HepG2 (cell line): Measurements from ENCODE around the gene YIPF2. TPM values are rescaled to one million over a fixed set of nuclear protein-coding genes. Genes with fewer than 3 reads are reported as not detected.

Source experiments
- ATAC-seq: fragments of 200-7000 bp; cut with Tn5 transposase; 3 replicates; pipeline ENCODE4 v1.9.1; 2020; ENCODE audit warnings: mild to moderate bottlenecking, moderate library complexity
- BruUV-seq: library from RNA; stranded (reverse); fragments of 400-500 nt; replicated peaks from 2 replicates; lab custom pipeline; 2021; lab: Mats Ljungman, UMichigan
- CTCF ChIA-PET: fragments of 300-600 bp; formaldehyde crosslinking; extraction: SDS; loops from one replicate; lab custom pipeline; 2021; ENCODE audit warnings: low total read pairs, inconsistent platforms, low intra/inter-chr PET ratio; lab: Yijun Ruan, JAX
- POLR2A ChIA-PET: fragments of 350-600 bp; sonication (Branson Sonifier 250); formaldehyde crosslinking; loops from one replicate; lab custom pipeline; 2020; ENCODE audit warnings: antibody characterized with exemption, inconsistent platforms; lab: Yijun Ruan, JAX
- DNase-seq: peaks from one replicate; pipeline ENCODE4 v3.0.0-alpha.2; 2015; ENCODE audit warnings: low spot score
- FAIRE-seq: peaks from 3 replicates; lab custom pipeline; 2011; peaks lifted over from hg19 to GRCh38; lab: Jason Lieb, UNC
- H2AFZ ChIP-seq: one replicate; pipeline ENCODE4 v1.6.1; 2011; ENCODE audit warnings: low read length, inconsistent platforms
- H3K27ac ChIP-seq: fragments of 300-600 bp; 3 replicates; pipeline ENCODE4 v1.8.0; 2011; ENCODE audit warnings: mixed run types, mild to moderate bottlenecking, mixed read lengths, low read length, inconsistent platforms; ENCODE audit not compliant: insufficient read depth; ENCODE audit errors: extremely low read length
- H3K27me3 ChIP-seq, 2 experiments: fragments of 200-600 bp in 1 of 2; 2 replicates in 1 of 2; 3 replicates in 1 of 2; pipeline versions ENCODE4 v1.6.0 to v1.8.0; 2011; ENCODE audit warnings: low read length in 2 of 2, mild to moderate bottlenecking in 2 of 2, moderate library complexity in 2 of 2, inconsistent platforms in 1 of 2; ENCODE audit not compliant: insufficient read depth in 2 of 2, control insufficient read depth in 1 of 2
- H3K36me3 ChIP-seq, 2 experiments: fragments of 200-600 bp in 1 of 2; replicated peaks in 1 of 2; 2 replicates in 1 of 2; 3 replicates in 1 of 2; pipeline versions ENCODE4 v1.5.1 to v1.8.0; 2011; ENCODE audit warnings: low read length in 2 of 2, inconsistent platforms in 1 of 2; ENCODE audit not compliant: insufficient read depth in 2 of 2, control insufficient read depth in 1 of 2
- H3K4me1 ChIP-seq: 2 replicates; pipeline ENCODE4 v1.5.1; 2012; ENCODE audit warnings: low read length, inconsistent platforms; ENCODE audit not compliant: insufficient read depth
- H3K4me2 ChIP-seq: 2 replicates; pipeline ENCODE4 v1.6.0; 2011; ENCODE audit warnings: low read depth, low read length, inconsistent platforms
- H3K4me3 ChIP-seq, 3 experiments: fragments of 200-600 bp in 1 of 3; sonication (generic), shearing (Covaris generic) in 1 of 3; replicated peaks in 1 of 3; 2 replicates each; pipeline ENCODE4 v1.5.1; 2011 to 2016; ENCODE audit warnings: low read length in 3 of 3, inconsistent platforms in 2 of 3, low read depth in 2 of 3, mild to moderate bottlenecking in 2 of 3, control low read depth in 1 of 3, mixed read lengths in 1 of 3; ENCODE audit not compliant: insufficient read depth in 1 of 3
- H3K79me2 ChIP-seq: one replicate; pipeline ENCODE4 v1.6.1; 2011; ENCODE audit warnings: low read length, inconsistent platforms; ENCODE audit not compliant: insufficient read depth
- H3K9ac ChIP-seq: 2 replicates; pipeline ENCODE4 v1.6.0; 2011; ENCODE audit warnings: mild to moderate bottlenecking, low read depth, low read length, inconsistent platforms; ENCODE audit not compliant: insufficient read depth
- H3K9me3 ChIP-seq: 2 replicates; pipeline ENCODE4 v1.5.1; 2012; ENCODE audit warnings: mild to moderate bottlenecking, low read length
- H4K20me1 ChIP-seq: 2 replicates; pipeline ENCODE4 v1.6.0; 2011; ENCODE audit warnings: inconsistent platforms, mild to moderate bottlenecking, low read length, moderate library complexity; ENCODE audit not compliant: insufficient read depth
- NONO ChIP-seq, 2 experiments: fragments of 450-650 bp in 1 of 2; sonication (generic) in 1 of 2; formaldehyde crosslinking in 1 of 2; IDR thresholded peaks in 1 of 2; conservative IDR thresholded peaks in 1 of 2; 2 replicates each; pipeline versions ENCODE4 v1.6.1 to v1.8.0; 2017 to 2022; ENCODE audit warnings: mild to moderate bottlenecking in 1 of 2, missing genetic modification reagents in 1 of 2, moderate library complexity in 1 of 2
- NR3C1 ChIP-seq: sonication (generic); formaldehyde crosslinking; IDR thresholded peaks from 2 replicates; pipeline ENCODE4 v1.4.0; 2020; ENCODE audit warnings: missing genetic modification reagents
- ZBTB8A ChIP-seq: sonication (generic); formaldehyde crosslinking; IDR thresholded peaks from 2 replicates; pipeline ENCODE4 v1.4.0; 2020; ENCODE audit warnings: mild to moderate bottlenecking, low read depth, missing genetic modification reagents, borderline replicate concordance
- ZFP37 ChIP-seq: sonication (generic); formaldehyde crosslinking; IDR thresholded peaks from 2 replicates; pipeline ENCODE4 v1.4.0; 2020; ENCODE audit warnings: missing genetic modification reagents, borderline replicate concordance
- ZNF674 ChIP-seq: sonication (generic); formaldehyde crosslinking; IDR thresholded peaks from 2 replicates; pipeline ENCODE4 v1.5.0; 2020; ENCODE audit warnings: low read depth, mild to moderate bottlenecking, missing genetic modification reagents
- ZNF737 ChIP-seq: sonication (generic); formaldehyde crosslinking; IDR thresholded peaks from 2 replicates; pipeline ENCODE4 v1.5.0; 2020; ENCODE audit warnings: missing genetic modification reagents, mild to moderate bottlenecking, borderline replicate concordance
- ZNF891 ChIP-seq: sonication (generic); formaldehyde crosslinking; IDR thresholded peaks from 2 replicates; pipeline ENCODE4 v1.5.0; 2020; ENCODE audit warnings: mild to moderate bottlenecking, missing genetic modification reagents
- ZSCAN30 ChIP-seq: sonication (generic); formaldehyde crosslinking; IDR thresholded peaks from 2 replicates; pipeline ENCODE4 v1.5.0; 2020; ENCODE audit warnings: mild to moderate bottlenecking, missing genetic modification reagents
- WGBS: methylation state at CpG from one replicate; pipeline ENCODE4 v1.1.6; 2017; ENCODE audit warnings: low lambda C conversion rate; 5-methylcytosine and 5-hydroxymethylcytosine counted together
- in situ Hi-C: cut with HindIII; loops from 2 replicates; pipeline ENCODE4 v1.10.0; 2017; ENCODE audit warnings: low pct_unique_long_range_greater_than_20kb; ENCODE audit not compliant: extremely low pct_ligation_motif_present
- intact Hi-C: fragments of 100-400 bp; cut with micrococcal nuclease; formaldehyde crosslinking; loops from one replicate; pipeline ENCODE4 v1.10.0; 2022; ENCODE audit not compliant: unreplicated experiment
- polyA plus RNA-seq, 8 experiments: library from polyadenylated mRNA; depleted of rRNA in 3 of 8; stranded (reverse) in 7 of 8; unstranded in 1 of 8; fragments of >200 nt; fragmentation: Illumina TruSeq in 4 of 8; extraction: Trizol in 4 of 8; gene quantifications; 2 replicates each; pipeline versions ENCODE4 v1.2.1 to v1.2.3, GENCODE V29; 2011 to 2016; ENCODE audit warnings: low read depth in 4 of 8, missing spikeins in 1 of 8, mixed read lengths in 1 of 8; ENCODE audit not compliant: insufficient read depth in 1 of 8
- total RNA-seq, 5 experiments: library from RNA; depleted of rRNA; stranded (reverse); fragments of >200 nt; fragmentation: Illumina TruSeq; extraction: Trizol; gene quantifications; 2 replicates each; pipeline ENCODE4 v1.2.3, GENCODE V29; 2016; ENCODE audit warnings: low read depth in 1 of 5

The YIPF2 gene
- total and polyA plus RNA-seq, 2 of the 13 experiments (the other 11 are each of a cell fraction or from before 2014, with no cell fraction given) = 37.3 to 53.2 TPM

DNA sequence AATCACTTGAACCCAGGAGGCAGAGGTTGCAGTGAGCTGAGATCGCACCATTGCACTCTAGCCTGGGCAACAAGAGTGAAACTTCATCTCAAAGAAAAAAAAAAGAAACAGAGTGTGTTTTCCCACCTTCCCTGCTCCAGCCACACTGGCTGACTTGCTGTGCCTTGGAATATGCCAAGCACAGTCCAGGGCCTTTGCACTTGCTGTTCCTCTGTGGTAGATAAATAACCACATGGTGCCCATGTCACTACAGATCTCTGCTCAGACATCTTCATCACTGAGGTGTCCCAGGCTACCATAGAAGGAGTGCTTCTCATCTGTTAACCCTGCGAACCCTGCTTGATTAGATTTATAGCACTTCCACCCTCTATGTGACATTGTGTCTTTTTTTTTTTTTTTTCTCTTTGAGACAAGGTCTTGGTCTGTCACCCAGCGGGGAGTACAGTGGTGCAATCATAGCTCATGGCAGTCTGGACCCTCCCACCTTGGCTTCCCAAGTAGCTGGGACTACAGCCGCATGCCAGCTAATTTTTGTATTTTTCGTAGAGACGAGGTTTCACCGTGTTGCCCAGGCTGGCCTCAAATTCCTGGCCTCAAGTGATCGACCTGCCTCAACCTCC, 42.8 kb upstream of the YIPF2 start:
- Histone ChIP-seq H3K4me3 (no peak overlapping the region), H4K20me1 (no peaks in the 10 kb centered on the region; the same call in 1 of the 2 replicates), H3K4me1 (peaks cover 11% of the 10 kb centered on the region), H2AFZ (no peak overlapping the region), H3K4me2 (no peak overlapping the region), H3K36me3 (0 out of 5 replicates have a peak, but pooled peaks cover 0 to 3% of the 10 kb centered on the region in 2 experiments), H3K9me3 (no peaks in the 10 kb centered on the region), H3K79me2 (peaks cover 72% of the 10 kb centered on the region), H3K27ac (no peak overlapping the region), H3K9ac (no peak overlapping the region), H3K27me3 (no peaks in the 10 kb centered on the region)
- TF ChIP-seq ZFP37 (CRISPR knock-in tag) (no peak), ZNF737 (no peak), ZNF891 (no peak), NONO (IDR thresholded peaks at IDR 0.05) (no peak), NONO (CRISPR knock-in tag; conservative IDR thresholded peaks at IDR 0.05) (no peak), ZSCAN30 (CRISPR knock-in tag) (no peak), ZNF674 (CRISPR knock-in tag) (no peak), ZBTB8A (no peak), NR3C1 (CRISPR knock-in tag) (no peak)
- DNase-seq (no peak), ATAC-seq (no peak), FAIRE-seq (no peak)
- WGBS = 96% methylated on average over 8 of the region's 8 CpGs
- intact Hi-C loops (no loop called here), in situ Hi-C loops (no loop called here)
- BruUV-seq = no TSS peak
- POLR2A ChIA-PET = interaction anchor here (1.7 kb wide), 1 partner anchor 35 kb away, joined by 5 read pairs; no protein-coding TSS in a partner anchor
- CTCF ChIA-PET = no interaction called here
